Caco-2 (cell line): ENCODE results near the gene CTNNA2. TPM values are rescaled to one million over a fixed set of nuclear protein-coding genes. Genes with fewer than 3 reads are reported as not detected.

Source experiments
- BruUV-seq: library from RNA; stranded (reverse); fragments of 400-500 nt; replicated peaks from 2 replicates; lab custom pipeline; 2021; lab: Mats Ljungman, UMichigan
- CTCF ChIA-PET: fragments of 300-600 bp; sonication (Branson Sonifier 250); formaldehyde crosslinking; loops from one replicate; lab custom pipeline; 2022; ENCODE audit warnings: antibody characterized with exemption; lab: Charles Lee
- POLR2A ChIA-PET: fragments of 300-600 bp; sonication (Branson Sonifier 250); formaldehyde crosslinking; loops from one replicate; lab custom pipeline; 2022; ENCODE audit warnings: antibody characterized with exemption; lab: Charles Lee
- DNase-seq, 2 experiments: peaks; one replicate each; pipeline versions ENCODE4 v3.0.0 to v3.0.0-alpha.2; 2020 to 2022
- H3K27me3 ChIP-seq: replicated peaks from 2 replicates; pipeline ENCODE4 v1.6.0; 2011; ENCODE audit warnings: low read length; ENCODE audit not compliant: control insufficient read depth, insufficient read depth
- H3K36me3 ChIP-seq: 2 replicates; pipeline ENCODE4 v1.5.1; 2011; ENCODE audit warnings: low read length; ENCODE audit not compliant: control insufficient read depth, insufficient read depth
- H3K4me1 ChIP-seq: fragments of 250-450 bp; sonication (Bioruptor Pico); 2 replicates; pipeline ENCODE4 v1.5.1; 2020; ENCODE audit warnings: mild to moderate bottlenecking
- H3K4me3 ChIP-seq: 2 replicates; pipeline ENCODE4 v1.5.1; 2011; ENCODE audit warnings: low read depth, mild to moderate bottlenecking, control low read depth, low read length
- H3K9me3 ChIP-seq: fragments of 250-450 bp; sonication (Bioruptor Pico); 2 replicates; pipeline ENCODE4 v1.5.1; 2020; ENCODE audit warnings: mild to moderate bottlenecking, moderate library complexity
- H3K27ac Mint-ChIP-seq: one replicate; pipeline ENCODE4 v1.8.0; 2022; ENCODE audit warnings: mixed read lengths; ENCODE audit not compliant: unreplicated experiment
- H3K27me3 Mint-ChIP-seq: one replicate; pipeline ENCODE4 v1.8.0; 2022; ENCODE audit warnings: mixed read lengths; ENCODE audit not compliant: insufficient read depth, unreplicated experiment
- H3K36me3 Mint-ChIP-seq: one replicate; pipeline ENCODE4 v1.8.0; 2022; ENCODE audit warnings: mild to moderate bottlenecking, mixed read lengths; ENCODE audit not compliant: insufficient read depth, unreplicated experiment
- H3K4me1 Mint-ChIP-seq: one replicate; pipeline ENCODE4 v1.8.0; 2022; ENCODE audit warnings: low read depth, mixed read lengths; ENCODE audit not compliant: unreplicated experiment
- H3K4me3 Mint-ChIP-seq: one replicate; pipeline ENCODE4 v1.8.0; 2022; ENCODE audit warnings: mild to moderate bottlenecking, moderate library complexity, mixed read lengths; ENCODE audit not compliant: unreplicated experiment
- H3K9me3 Mint-ChIP-seq: one replicate; pipeline ENCODE4 v1.8.0; 2022; ENCODE audit warnings: mixed read lengths; ENCODE audit not compliant: unreplicated experiment
- intact Hi-C: fragments of 100-400 bp; cut with micrococcal nuclease; formaldehyde crosslinking; loops from one replicate; pipeline ENCODE4 v1.10.0; 2022; ENCODE audit not compliant: unreplicated experiment
- total RNA-seq: library from RNA; stranded (reverse); gene quantifications from 2 replicates; pipeline ENCODE4 v1.2.3, GENCODE V29; 2022
- TF ChIP-seq, protein P1 (sequence below), 2 experiments: fragments of 200-600 bp in 1 of 2; IDR thresholded peaks; 1 replicate in 1 of 2; 2 replicates in 1 of 2; pipeline versions ENCODE4 v1.5.1 to v1.8.0; 2011 to 2022; ENCODE audit warnings: antibody characterized with exemption in 1 of 2, control low read depth in 1 of 2, inconsistent platforms in 1 of 2, low read depth in 1 of 2, low read length in 1 of 2, mild to moderate bottlenecking in 1 of 2, moderate library complexity in 1 of 2; ENCODE audit not compliant: insufficient read depth in 1 of 2, severe bottlenecking in 1 of 2, unreplicated experiment in 1 of 2

Gene CTNNA2
- total RNA-seq, 1 experiment from 2014 or later = not detected

DNA sequence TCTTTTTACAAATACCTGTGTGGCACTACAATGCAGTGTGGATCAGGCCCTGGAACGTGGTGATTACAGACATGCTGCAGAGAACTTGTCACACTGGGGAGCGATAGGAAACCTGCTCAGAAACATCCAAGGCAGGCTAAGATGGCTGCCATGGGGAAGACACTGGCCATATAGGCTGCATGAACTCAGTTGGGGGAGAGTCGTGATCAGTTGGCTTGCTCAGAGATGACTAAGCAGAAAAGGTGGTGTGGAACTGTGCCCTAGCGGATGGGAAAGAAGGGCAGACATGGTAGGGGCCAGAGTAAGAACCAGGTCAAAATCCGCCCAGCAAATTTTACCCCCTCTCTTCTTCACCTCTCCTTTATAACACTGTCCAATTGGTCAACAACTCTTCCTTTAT, 483.9 kb downstream of the CTNNA2 start:
- POLR2A ChIA-PET = no interaction called here
- TF ChIP-seq, protein P1, sequence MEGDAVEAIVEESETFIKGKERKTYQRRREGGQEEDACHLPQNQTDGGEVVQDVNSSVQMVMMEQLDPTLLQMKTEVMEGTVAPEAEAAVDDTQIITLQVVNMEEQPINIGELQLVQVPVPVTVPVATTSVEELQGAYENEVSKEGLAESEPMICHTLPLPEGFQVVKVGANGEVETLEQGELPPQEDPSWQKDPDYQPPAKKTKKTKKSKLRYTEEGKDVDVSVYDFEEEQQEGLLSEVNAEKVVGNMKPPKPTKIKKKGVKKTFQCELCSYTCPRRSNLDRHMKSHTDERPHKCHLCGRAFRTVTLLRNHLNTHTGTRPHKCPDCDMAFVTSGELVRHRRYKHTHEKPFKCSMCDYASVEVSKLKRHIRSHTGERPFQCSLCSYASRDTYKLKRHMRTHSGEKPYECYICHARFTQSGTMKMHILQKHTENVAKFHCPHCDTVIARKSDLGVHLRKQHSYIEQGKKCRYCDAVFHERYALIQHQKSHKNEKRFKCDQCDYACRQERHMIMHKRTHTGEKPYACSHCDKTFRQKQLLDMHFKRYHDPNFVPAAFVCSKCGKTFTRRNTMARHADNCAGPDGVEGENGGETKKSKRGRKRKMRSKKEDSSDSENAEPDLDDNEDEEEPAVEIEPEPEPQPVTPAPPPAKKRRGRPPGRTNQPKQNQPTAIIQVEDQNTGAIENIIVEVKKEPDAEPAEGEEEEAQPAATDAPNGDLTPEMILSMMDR (IDR thresholded peaks at IDR 0.05; ENCODE audit: insufficient read depth in 1 of 2, low read depth in 1 of 2, low read length in 1 of 2, severe bottlenecking in 1 of 2, unreplicated experiment in 1 of 2) = no peak
- no TSS peak for BruUV-seq

DNA sequence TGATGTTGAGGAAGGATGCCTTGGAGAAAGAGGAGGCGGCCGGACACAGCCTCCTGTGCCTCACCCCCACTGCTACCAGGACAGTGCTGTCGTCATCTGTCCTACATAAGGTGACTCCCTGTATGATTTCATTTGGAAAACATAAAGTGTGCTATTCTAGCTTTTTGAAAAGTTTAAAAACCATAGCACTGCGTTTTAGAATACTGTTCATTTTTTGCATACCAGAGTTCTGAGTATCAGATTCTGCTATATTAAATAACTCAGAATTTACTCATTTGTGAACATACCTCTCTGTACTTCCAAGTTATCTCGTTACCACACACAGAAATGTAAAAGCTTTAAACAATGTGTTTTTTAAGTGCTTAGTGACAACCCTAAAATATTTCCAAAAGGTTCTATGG, 488.9 kb downstream of the CTNNA2 start:
- H3K27me3 ChIP-seq = no peaks in the 10 kb centered on the region; the same call in 1 of the 2 replicates
- H3K9me3 ChIP-seq = no peaks in the 10 kb centered on the region
- H3K4me1 Mint-ChIP-seq = no peaks in the 10 kb centered on the region
- H3K27ac Mint-ChIP-seq = no peak overlapping the region
- ChIA-PET POLR2A (no interaction called here), CTCF (no interaction called here)
- H3K4me3 Mint-ChIP-seq = no peak overlapping the region
- no TSS peak for BruUV-seq
- peaks cover 5% of the 10 kb centered on the region; the same call in 1 of the 2 replicates for H3K4me1 ChIP-seq
- peaks cover 3% of the 10 kb centered on the region for H3K27me3 Mint-ChIP-seq
- DNase-seq = peak in 1 of 2 experiments; percentile 15
- intact Hi-C loops = no loop called here
- TF ChIP-seq, protein P1 (IDR thresholded peaks at IDR 0.05; ENCODE audit: insufficient read depth in 1 of 2, low read depth in 1 of 2, low read length in 1 of 2, severe bottlenecking in 1 of 2, unreplicated experiment in 1 of 2) = no peak
- H3K9me3 Mint-ChIP-seq = no peaks in the 10 kb centered on the region
- no peaks in the 10 kb centered on the region for H3K36me3 Mint-ChIP-seq
- no peak overlapping the region for H3K4me3 ChIP-seq
- H3K36me3 ChIP-seq = no peaks in the 10 kb centered on the region

More for the DNA sequence above, 483.9 kb downstream of the CTNNA2 start:
- no peaks in the 10 kb centered on the region for H3K9me3 ChIP-seq
- no peak overlapping the region for H3K4me3 ChIP-seq
- no peak overlapping the region for H3K4me3 Mint-ChIP-seq
- H3K36me3 Mint-ChIP-seq = no peaks in the 10 kb centered on the region
- H3K27me3 ChIP-seq = no peaks in the 10 kb centered on the region
- H3K9me3 Mint-ChIP-seq = no peaks in the 10 kb centered on the region
- no peaks in the 10 kb centered on the region for H3K36me3 ChIP-seq
- H3K27me3 Mint-ChIP-seq = peaks cover 6% of the 10 kb centered on the region
- H3K4me1 ChIP-seq = peaks cover 5% of the 10 kb centered on the region; the same call in 1 of the 2 replicates
- intact Hi-C loops = no loop called here
- H3K27ac Mint-ChIP-seq = no peak overlapping the region
- DNase-seq = no peak
- H3K4me1 Mint-ChIP-seq = no peaks in the 10 kb centered on the region
- CTCF ChIA-PET = no interaction called here

DNA sequence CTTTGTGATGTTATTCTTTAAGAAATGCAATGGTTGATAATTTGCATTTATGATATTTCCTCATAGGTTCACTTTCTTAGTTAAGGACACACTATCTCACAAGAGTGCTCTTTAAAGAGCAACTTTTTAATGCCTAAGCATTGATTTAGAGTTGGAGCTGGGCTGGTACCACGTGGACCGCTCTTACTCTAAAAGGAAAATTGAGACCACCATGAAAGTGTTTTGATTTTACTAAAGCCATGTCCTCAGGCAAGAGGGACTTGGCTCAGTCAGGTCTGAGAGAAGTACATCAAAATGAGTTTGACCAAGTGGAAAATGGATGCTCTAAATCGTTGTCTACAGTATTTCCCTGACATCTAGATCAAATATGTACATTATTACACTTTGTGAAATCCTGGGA, 489.3 kb downstream of the CTNNA2 start:
- H3K36me3 Mint-ChIP-seq = no peaks in the 10 kb centered on the region
- peaks cover 3% of the 10 kb centered on the region for H3K27me3 Mint-ChIP-seq
- Histone ChIP-seq H3K4me3 (no peak overlapping the region), H3K27me3 (no peaks in the 10 kb centered on the region; the same call in 1 of the 2 replicates), H3K36me3 (no peaks in the 10 kb centered on the region), H3K4me1 (peaks cover 5% of the 10 kb centered on the region; the same call in 1 of the 2 replicates), H3K9me3 (no peaks in the 10 kb centered on the region)
- TF ChIP-seq, protein P1 (IDR thresholded peaks at IDR 0.05; ENCODE audit: insufficient read depth in 1 of 2, low read depth in 1 of 2, low read length in 1 of 2, severe bottlenecking in 1 of 2, unreplicated experiment in 1 of 2) = no peak
- intact Hi-C loops = no loop called here
- ChIA-PET CTCF (no interaction called here), POLR2A (no interaction called here)
- DNase-seq = no peak
- BruUV-seq = no TSS peak
- no peak overlapping the region for H3K4me3 Mint-ChIP-seq
- H3K27ac Mint-ChIP-seq = no peak overlapping the region
- H3K4me1 Mint-ChIP-seq = no peaks in the 10 kb centered on the region
- no peaks in the 10 kb centered on the region for H3K9me3 Mint-ChIP-seq
